Panc1 (cell line): ENCODE measurements around the gene ABCA7. TPM values are rescaled to one million over a fixed set of nuclear protein-coding genes. Genes with fewer than 3 reads are reported as not detected.

Source experiments
- ATAC-seq: fragments of 200-7000 bp; cut with Tn5 transposase; 2 replicates; pipeline ENCODE4 v1.9.1; 2020; ENCODE audit warnings: mild to moderate bottlenecking, moderate library complexity
- BruUV-seq: library from RNA; stranded (reverse); fragments of 400-500 nt; replicated peaks from 2 replicates; lab custom pipeline; 2021; lab: Mats Ljungman, UMichigan
- CTCF ChIA-PET: fragments of 300-600 bp; sonication (Branson Sonifier 250); formaldehyde crosslinking; loops from one replicate; lab custom pipeline; 2022; ENCODE audit warnings: antibody characterized with exemption; lab: Charles Lee
- POLR2A ChIA-PET: fragments of 300-600 bp; sonication (Branson Sonifier 250); formaldehyde crosslinking; loops from one replicate; lab custom pipeline; 2022; ENCODE audit warnings: antibody characterized with exemption; lab: Charles Lee
- DNase-seq: peaks from one replicate; pipeline ENCODE4 v3.0.0-alpha.2; 2010; ENCODE audit warnings: low read depth, low spot score
- H3K27ac ChIP-seq: 2 replicates; pipeline ENCODE4 v1.5.1; 2011; ENCODE audit warnings: mild to moderate bottlenecking, low read length, inconsistent platforms
- H3K27me3 ChIP-seq: fragments of 200-500 bp; sonication (Bioruptor generic); 2 replicates; pipeline ENCODE4 v1.6.0; 2014; ENCODE audit warnings: low read length, inconsistent platforms; ENCODE audit not compliant: control insufficient read depth, insufficient read depth
- H3K36me3 ChIP-seq: fragments of 200-500 bp; sonication (Bioruptor generic); 2 replicates; pipeline ENCODE4 v1.5.1; 2014; ENCODE audit warnings: inconsistent platforms, mild to moderate bottlenecking, low read length, moderate library complexity; ENCODE audit not compliant: control insufficient read depth, insufficient read depth
- H3K4me1 ChIP-seq: 2 replicates; pipeline ENCODE4 v1.5.1; 2011; ENCODE audit warnings: inconsistent platforms, mild to moderate bottlenecking, low read length, moderate library complexity; ENCODE audit not compliant: control insufficient read depth, insufficient read depth
- H3K4me3 ChIP-seq, 2 experiments: 2 replicates each; pipeline ENCODE4 v1.5.1; 2011 to 2012; ENCODE audit warnings: low read depth in 2 of 2, low read length in 2 of 2, mild to moderate bottlenecking in 2 of 2, inconsistent platforms in 1 of 2, moderate library complexity in 1 of 2
- H3K9me3 ChIP-seq: fragments of 200-500 bp; sonication (Bioruptor generic); 2 replicates; pipeline ENCODE4 v1.5.1; 2014; ENCODE audit warnings: low read depth, mild to moderate bottlenecking, inconsistent platforms, low read length, moderate library complexity; ENCODE audit not compliant: control insufficient read depth, insufficient read depth
- CTCF ChIP-seq: fragments of 450-650 bp; IDR thresholded peaks from 2 replicates; pipeline ENCODE4 v1.5.1; 2017; ENCODE audit warnings: mild to moderate bottlenecking
- POLR2AphosphoS5 ChIP-seq: IDR thresholded peaks from 2 replicates; pipeline ENCODE4 v1.6.1; 2012; ENCODE audit warnings: mild to moderate bottlenecking, low read depth, low read length, moderate library complexity
- REST ChIP-seq, 2 experiments: IDR thresholded peaks; 2 replicates each; pipeline ENCODE4 v1.6.1; 2011 to 2012; ENCODE audit warnings: low read depth in 2 of 2, control low read depth in 1 of 2, low read length in 1 of 2, mild to moderate bottlenecking in 1 of 2, moderate library complexity in 1 of 2; ENCODE audit not compliant: insufficient read depth in 1 of 2
- SIN3A ChIP-seq: IDR thresholded peaks from 2 replicates; pipeline ENCODE4 v1.6.1; 2012; ENCODE audit warnings: low read depth, mild to moderate bottlenecking, low read length, moderate library complexity, borderline replicate concordance; ENCODE audit not compliant: insufficient read depth
- TCF7L2 ChIP-seq: IDR thresholded peaks from 2 replicates; pipeline ENCODE4 v1.6.1; 2011; ENCODE audit warnings: mild to moderate bottlenecking, low read depth, low read length, inconsistent platforms
- in situ Hi-C: cut with HindIII; loops from 2 replicates; pipeline ENCODE4 v1.10.0; 2016; ENCODE audit warnings: low sequenced_read_pairs, low pct_unique_long_range_greater_than_20kb
- intact Hi-C: fragments of 100-400 bp; cut with micrococcal nuclease; formaldehyde crosslinking; loops from one replicate; pipeline ENCODE4 v1.10.0; 2022; ENCODE audit not compliant: unreplicated experiment
- total RNA-seq: library from RNA; stranded (reverse); gene quantifications from one replicate; pipeline ENCODE4 v1.2.1, GENCODE V29; 2021; ENCODE audit not compliant: unreplicated experiment

ABCA7 gene
- total RNA-seq, 1 experiment from 2014 or later = 47.5 TPM

DNA sequence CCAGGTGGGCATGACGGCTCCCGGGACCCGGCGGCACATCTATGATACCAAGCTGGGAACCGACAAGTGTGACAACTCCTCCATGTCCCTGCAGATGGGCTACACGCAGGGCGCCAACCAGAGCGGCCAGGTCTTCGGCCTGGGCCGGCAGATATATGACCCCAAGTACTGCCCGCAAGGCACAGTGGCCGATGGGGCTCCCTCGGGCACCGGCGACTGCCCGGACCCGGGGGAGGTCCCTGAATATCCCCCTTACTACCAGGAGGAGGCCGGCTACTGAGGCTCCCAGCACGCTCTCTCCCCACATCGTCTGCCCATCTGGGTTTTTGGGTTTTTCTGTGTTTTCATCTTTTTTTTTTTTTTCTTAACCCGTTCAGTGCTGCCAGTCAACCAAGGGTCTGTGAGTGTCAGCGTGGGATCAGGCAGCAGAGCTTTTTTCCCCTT is 2.3 kb upstream of the ABCA7 start:
- BruUV-seq = no TSS peak
- TF ChIP-seq SIN3A (no peak), POLR2AphosphoS5 (no peak), CTCF (no peak), TCF7L2 (no peak), REST (IDR thresholded peaks at IDR 0.05; ENCODE audit: insufficient read depth in 1 of 2, low read depth in 2 of 2, low read length in 1 of 2) (no peak)
- DNase-seq (no peak), ATAC-seq (no peak)
- intact Hi-C loops (no loop called here), in situ Hi-C loops (no loop called here)
- H3K9me3 ChIP-seq = no peaks in the 10 kb centered on the region
- H3K27me3 ChIP-seq = no peaks in the 10 kb centered on the region
- no peak overlapping the region for H3K27ac ChIP-seq
- CTCF ChIA-PET = no interaction called here
- peaks cover 12% of the 10 kb centered on the region for H3K4me1 ChIP-seq
- POLR2A ChIA-PET = no interaction called here
- H3K4me3 ChIP-seq = no peak overlapping the region
- H3K36me3 ChIP-seq = peaks cover 6% of the 10 kb centered on the region; the same call in 1 of the 2 replicates

- Histone ChIP-seq H3K27ac (peak overlapping the region; percentile 82), H3K9me3 (no peaks in the 10 kb centered on the region), H3K4me3 (peak overlapping the region; percentile 46 to 63), H3K4me1 (peaks cover 19% of the 10 kb centered on the region), H3K27me3 (no peaks in the 10 kb centered on the region), H3K36me3 (peaks cover 6% of the 10 kb centered on the region; the same call in 1 of the 2 replicates)
- ATAC-seq (peak; percentile 20; the same call in 1 of the 2 replicates), DNase-seq (no peak)
- intact Hi-C loops = no loop called here
- POLR2A ChIA-PET = interaction anchor here (0.6 kb wide), 1 partner anchor 11 kb away, joined by 9 read pairs; no protein-coding TSS in a partner anchor
- in situ Hi-C loops = no loop called here
- no TSS peak for BruUV-seq
- CTCF ChIA-PET = no interaction called here
- TF ChIP-seq POLR2AphosphoS5 (0 out of 2 replicates have a peak, but pooled peaks have one; percentile 4), REST (IDR thresholded peaks at IDR 0.05; ENCODE audit: insufficient read depth in 1 of 2, low read depth in 2 of 2, low read length in 1 of 2) (no peak)
These were observed 795 bp upstream of the ABCA7 start for GRCh38 chr19:1038978-1039645.
